OCI-LY7 (cell line): ENCODE results near the gene AGMO.

Experiments
- EZH2phosphoT487 ChIP-seq: fragments of 200-600 bp; sonication (generic); IDR thresholded peaks from 2 replicates; pipeline ENCODE4 v1.6.1; 2018; ENCODE audit warnings: low read depth, borderline replicate concordance, mild to moderate bottlenecking, mixed run types, antibody characterized with exemption, low read length, moderate library complexity, mixed read lengths
- TF ChIP-seq, protein P1 (sequence below): fragments of 200-600 bp; sonication (generic); conservative IDR thresholded peaks from 2 replicates; pipeline ENCODE4 v1.5.1; 2014; ENCODE audit warnings: mild to moderate bottlenecking, antibody characterized with exemption, low read length, moderate library complexity, mixed read lengths

- TF ChIP-seq, protein P1, sequence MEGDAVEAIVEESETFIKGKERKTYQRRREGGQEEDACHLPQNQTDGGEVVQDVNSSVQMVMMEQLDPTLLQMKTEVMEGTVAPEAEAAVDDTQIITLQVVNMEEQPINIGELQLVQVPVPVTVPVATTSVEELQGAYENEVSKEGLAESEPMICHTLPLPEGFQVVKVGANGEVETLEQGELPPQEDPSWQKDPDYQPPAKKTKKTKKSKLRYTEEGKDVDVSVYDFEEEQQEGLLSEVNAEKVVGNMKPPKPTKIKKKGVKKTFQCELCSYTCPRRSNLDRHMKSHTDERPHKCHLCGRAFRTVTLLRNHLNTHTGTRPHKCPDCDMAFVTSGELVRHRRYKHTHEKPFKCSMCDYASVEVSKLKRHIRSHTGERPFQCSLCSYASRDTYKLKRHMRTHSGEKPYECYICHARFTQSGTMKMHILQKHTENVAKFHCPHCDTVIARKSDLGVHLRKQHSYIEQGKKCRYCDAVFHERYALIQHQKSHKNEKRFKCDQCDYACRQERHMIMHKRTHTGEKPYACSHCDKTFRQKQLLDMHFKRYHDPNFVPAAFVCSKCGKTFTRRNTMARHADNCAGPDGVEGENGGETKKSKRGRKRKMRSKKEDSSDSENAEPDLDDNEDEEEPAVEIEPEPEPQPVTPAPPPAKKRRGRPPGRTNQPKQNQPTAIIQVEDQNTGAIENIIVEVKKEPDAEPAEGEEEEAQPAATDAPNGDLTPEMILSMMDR, result no peak
- no peak for TF ChIP-seq EZH2phosphoT487
These were observed 70.5 kb downstream of the AGMO start for GRCh38 chr7:15491361-15491760.
